Fibroblast of lung (primary cell): ENCODE measurements around the gene NKD2.

ENCODE experiments used
- EZH2 ChIP-seq: IDR thresholded peaks from 2 replicates; pipeline ENCODE4 v1.5.1; 2012; ENCODE audit warnings: low read length, control low read depth, mild to moderate bottlenecking; ENCODE audit errors: missing control alignments
- TF ChIP-seq, protein P1 (sequence below), 2 donors: IDR thresholded peaks in 1 of 2; conservative IDR thresholded peaks in 1 of 2; 1 replicate in 1 of 2; 2 replicates in 1 of 2; pipeline ENCODE4 v1.5.1; 2011 to 2012; ENCODE audit warnings: low read length in 2 of 2, control low read depth in 1 of 2, inconsistent platforms in 1 of 2, low read depth in 1 of 2, mild to moderate bottlenecking in 1 of 2

DNA sequence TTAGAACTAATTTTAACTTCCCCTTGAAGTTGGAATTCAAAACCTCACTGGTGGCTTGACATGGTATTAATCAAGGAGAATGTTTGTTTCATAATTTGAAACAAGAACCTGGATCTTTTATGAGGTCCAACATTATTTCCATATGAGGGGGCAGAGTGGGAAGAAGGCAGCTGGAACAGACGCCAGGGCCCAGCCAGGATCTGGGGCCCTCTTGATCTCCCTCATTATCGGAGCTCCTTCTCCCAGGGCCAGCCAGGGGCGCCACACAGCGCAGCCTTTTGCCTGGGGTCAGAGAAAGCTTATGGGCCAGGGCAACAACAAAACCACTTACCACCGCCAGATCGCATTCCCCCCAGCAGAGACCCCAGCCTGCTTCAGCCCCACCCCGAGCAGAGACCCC is 27.1 kb upstream of the NKD2 start:
- TF ChIP-seq, protein P1, sequence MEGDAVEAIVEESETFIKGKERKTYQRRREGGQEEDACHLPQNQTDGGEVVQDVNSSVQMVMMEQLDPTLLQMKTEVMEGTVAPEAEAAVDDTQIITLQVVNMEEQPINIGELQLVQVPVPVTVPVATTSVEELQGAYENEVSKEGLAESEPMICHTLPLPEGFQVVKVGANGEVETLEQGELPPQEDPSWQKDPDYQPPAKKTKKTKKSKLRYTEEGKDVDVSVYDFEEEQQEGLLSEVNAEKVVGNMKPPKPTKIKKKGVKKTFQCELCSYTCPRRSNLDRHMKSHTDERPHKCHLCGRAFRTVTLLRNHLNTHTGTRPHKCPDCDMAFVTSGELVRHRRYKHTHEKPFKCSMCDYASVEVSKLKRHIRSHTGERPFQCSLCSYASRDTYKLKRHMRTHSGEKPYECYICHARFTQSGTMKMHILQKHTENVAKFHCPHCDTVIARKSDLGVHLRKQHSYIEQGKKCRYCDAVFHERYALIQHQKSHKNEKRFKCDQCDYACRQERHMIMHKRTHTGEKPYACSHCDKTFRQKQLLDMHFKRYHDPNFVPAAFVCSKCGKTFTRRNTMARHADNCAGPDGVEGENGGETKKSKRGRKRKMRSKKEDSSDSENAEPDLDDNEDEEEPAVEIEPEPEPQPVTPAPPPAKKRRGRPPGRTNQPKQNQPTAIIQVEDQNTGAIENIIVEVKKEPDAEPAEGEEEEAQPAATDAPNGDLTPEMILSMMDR (conservative IDR thresholded peaks at IDR 0.05 in 1 of 2, IDR thresholded peaks at IDR 0.05 in 1 of 2; ENCODE audit: low read depth in 1 of 2, low read length in 2 of 2) = no peak
- no peak for TF ChIP-seq EZH2
